A549 treated with ZK216348 at 1 μM for 4 hours (cell line): ENCODE results near the gene BFAR. TPM values are rescaled to one million over a fixed set of nuclear protein-coding genes. Genes with fewer than 3 reads are reported as not detected.

Experiments used
- total RNA-seq: library from RNA; stranded (reverse); fragments of 200-300 nt; extraction: Qiagen RNA extraction; gene quantifications from 5 replicates; pipeline ENCODE4 v1.2.3, GENCODE V29; 2022; ENCODE audit warnings: low read depth

Gene BFAR
- 102 to 131 TPM (median 108 TPM) in 5 replicates for total RNA-seq

GRCh38 chr16:14632693-14633569 is at the start of gene BFAR:
Gene BFAR (plus strand): TSS chr16:14632951. CDS start chr16:14644347, 11,396 bp downstream.

GRCh38 chr16:14629919-14630619 is 2.7 kb upstream of the BFAR start, which contains the start of gene PARN:
Gene PARN (minus strand): TSS chr16:14630260. CDS start chr16:14630125, 135 bp downstream.

GRCh38 chr16:14694129-14694528 is 61.4 kb downstream of the BFAR start, which contains the start of gene PLA2G10:
Gene PLA2G10 (minus strand): TSS chr16:14694308. CDS start chr16:14694229, 79 bp downstream.

GRCh38 chr16:14703156-14704011 is 70.6 kb downstream of the BFAR start, which contains the start of gene NPIPA3:
Gene NPIPA3 (plus strand): TSS chr16:14703411. CDS start chr16:14708944, 5,533 bp downstream.

Other genes with a start within 250 kb of the BFAR start
- gene PARN, start 2.7 kb upstream of the BFAR start, total RNA-seq: 33.6 to 45.6 TPM (median 40.6 TPM) in 5 replicates
- 0.38 to 0.41 TPM (median 0.39 TPM) in 3 of 5 replicates, not detected in the others for gene PLA2G10, start 61.4 kb downstream of the BFAR start, total RNA-seq
- 1.3 to 2.3 TPM (median 1.8 TPM) in 5 replicates for gene NPIPA3, start 70.5 kb downstream of the BFAR start, total RNA-seq
- gene NPIPA2, start 109.6 kb downstream of the BFAR start, total RNA-seq: 0.84 to 2.0 TPM (median 1.3 TPM) in 5 replicates
- 93.6 to 105 TPM (median 99.3 TPM) in 5 replicates for gene NOMO1, start 200.8 kb downstream of the BFAR start, total RNA-seq